ENCODE measurements around the gene CHD2.
"Not testable (repeated sequence)": the region's sequence is repeated elsewhere in the genome, so short reads cannot be mapped to it uniquely, and the experiment has no call there.

Gene CHD2

DNA sequence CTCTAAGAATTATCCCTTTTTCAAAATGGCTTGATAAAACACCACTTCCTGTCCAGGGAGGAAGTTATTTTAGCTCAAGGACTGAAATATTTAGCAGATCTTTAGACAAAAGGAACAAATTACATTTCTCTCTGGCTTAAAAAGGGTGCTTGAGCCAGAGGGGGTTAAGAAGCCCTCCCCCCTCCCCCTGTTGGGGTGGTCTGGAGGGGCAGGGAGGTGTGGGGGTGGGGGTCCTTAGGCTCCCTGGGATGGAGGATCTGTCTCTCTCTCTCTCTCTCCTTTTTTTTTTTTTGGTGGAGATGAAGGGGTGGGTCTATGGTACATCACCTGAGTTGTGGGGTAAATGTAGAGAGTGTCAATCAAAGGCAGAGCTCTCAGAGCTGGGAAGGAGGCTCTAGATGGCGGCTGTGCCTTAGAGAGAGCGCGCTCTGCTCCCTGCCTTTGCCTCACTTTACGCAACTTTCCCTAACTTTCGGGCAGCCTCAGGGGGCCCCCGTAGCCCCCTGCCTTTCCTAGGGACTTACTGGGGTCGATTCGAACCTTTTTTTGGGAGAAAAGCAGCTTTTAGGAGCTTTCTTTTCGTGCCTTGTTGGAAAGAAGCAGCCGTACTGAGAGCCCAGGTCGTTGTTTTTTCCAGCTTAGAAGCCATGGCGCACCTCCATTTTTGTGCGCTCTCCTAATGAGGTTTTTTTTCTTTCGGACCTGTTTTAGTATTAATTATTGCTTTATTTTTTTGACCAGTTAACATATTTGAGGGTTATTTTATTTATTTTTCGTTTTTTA lies at the start of gene CHD2:
TSS of gene CHD2 (plus strand) at position 377 of the 783 bp plus-strand sequence. CDS start 914 bp downstream, outside the sequence.
- peak; percentile 91 for DNase-seq

DNA sequence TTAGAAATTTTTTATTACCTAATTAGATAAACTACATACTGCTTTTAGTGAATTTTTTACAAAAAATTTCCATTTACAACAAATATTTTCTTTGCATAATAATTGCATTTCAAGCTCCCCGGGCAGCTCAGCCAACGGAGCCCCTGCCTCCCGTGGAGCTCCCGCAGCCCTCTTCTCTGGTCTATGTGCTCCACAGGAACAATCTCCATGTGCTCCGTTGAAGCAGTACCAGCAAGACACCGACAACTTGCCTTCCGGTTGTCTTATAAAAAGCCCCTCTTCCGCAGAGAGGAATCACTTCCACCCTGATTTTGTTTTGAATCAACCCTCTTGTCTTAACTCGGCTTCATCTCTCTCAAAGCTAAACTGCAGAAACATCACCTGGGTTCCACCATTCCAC lies 46.9 kb upstream of the CHD2 start:
- no peak for DNase-seq

DNA sequence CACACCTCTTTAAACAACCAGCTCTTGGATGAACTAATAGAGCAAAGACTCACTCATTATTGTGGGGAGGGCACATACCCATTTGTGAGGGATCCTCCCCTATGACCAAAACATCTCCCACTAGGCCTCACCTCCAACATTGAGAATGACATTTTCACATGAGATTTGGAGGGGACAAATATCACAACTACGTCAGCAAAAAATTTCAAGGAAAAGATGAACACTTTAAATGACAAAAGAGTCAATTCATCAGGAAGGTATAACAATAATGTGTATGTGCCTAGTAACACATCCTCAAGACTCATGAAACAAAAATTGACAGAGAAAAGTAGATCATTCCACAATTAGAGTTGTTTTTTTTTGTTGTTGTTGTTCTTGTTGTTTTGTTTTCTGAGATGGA lies 38.4 kb upstream of the CHD2 start:
- no peak for DNase-seq

DNA sequence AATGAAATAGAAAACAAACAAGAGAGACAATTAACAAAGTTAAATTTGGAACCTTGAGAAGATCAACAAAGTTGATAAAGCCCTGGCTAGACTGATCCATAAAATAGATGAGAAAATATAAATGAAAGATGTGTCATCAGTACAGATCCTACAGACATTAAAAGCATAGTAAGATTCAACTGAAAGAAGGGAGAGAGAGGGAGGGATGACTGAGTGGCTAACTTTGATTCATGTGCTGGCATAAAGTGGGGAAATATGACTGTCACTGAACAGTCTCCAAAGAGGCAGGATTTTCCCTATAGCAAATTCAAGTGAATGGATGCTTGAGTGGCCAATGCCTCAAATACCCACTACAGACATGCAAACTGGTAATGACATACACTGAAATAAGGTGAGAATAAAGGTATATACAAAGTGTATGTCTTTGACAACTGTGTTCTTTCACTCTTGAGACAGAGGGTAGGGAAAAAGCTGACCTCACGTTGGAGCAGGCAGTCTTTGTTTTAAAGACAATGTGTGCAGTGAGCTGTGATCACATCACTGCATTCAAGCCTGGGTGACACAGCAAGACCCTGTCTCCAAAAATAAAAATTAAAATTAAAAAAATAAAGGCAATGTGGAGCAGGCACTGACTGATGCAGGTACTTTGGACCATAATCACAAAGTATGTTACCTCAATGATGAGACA lies 35.9 kb upstream of the CHD2 start:
- no peak for DNase-seq

DNA sequence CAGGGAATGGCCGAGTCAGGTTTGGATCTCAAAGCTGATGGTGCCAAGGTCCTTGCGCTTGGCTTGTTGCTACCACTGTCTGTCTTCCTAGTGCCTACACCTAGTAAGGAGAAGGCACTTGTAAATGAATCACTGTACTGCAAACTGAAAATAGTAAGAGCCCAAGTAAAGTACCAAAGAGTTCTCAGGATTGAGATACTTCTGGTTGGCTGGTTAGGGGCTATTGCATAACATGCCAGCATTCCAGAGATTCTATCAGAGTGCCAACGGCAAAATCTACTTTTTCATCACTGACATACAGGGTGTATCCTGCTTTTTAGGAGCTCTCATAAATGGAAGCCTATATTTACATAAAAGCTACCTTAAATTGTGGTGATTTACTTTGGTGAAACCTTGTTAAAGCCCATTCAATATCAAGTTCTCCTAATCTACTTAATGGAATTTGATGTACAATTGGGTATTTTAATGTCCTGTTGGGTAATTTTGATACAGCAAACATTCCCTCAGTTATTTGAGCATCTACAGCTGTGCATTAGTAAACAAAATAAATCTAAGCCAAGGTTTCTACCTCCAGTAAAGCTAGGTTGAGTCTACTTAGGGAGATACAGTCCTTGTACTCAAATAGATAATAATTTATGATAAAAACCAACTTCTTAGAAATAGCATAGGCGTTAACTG lies 30.7 kb upstream of the CHD2 start:
- no peak for DNase-seq

DNA sequence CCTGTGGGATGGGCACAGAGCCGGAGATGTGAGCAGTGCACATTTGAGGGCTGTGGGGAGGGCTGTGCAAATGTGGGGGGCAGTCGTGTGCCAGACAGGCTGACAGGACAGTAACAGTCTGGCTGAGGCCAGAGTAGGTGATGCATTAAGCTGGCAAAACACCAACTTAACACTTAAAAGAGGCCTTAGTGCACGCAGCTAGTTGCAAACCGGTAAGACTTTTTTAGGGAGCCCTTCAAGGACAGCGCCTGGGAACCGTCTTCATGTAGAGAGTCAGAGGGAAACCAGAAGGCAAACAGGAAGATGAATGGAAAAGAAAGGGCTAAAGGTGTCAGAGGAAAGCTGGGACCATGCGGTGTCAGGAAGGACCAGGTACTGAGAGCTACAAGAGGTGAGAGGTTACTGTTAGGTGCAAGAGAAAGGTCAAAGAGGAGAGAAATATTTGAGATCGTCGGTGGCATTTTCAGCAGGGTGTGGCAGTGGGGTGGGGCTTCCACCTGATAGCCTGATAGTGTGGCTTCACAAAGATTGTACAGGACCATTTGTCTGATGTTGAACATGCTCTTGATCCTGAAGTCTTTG lies 30.0 kb upstream of the CHD2 start:
- DNase-seq, result no peak

DNA sequence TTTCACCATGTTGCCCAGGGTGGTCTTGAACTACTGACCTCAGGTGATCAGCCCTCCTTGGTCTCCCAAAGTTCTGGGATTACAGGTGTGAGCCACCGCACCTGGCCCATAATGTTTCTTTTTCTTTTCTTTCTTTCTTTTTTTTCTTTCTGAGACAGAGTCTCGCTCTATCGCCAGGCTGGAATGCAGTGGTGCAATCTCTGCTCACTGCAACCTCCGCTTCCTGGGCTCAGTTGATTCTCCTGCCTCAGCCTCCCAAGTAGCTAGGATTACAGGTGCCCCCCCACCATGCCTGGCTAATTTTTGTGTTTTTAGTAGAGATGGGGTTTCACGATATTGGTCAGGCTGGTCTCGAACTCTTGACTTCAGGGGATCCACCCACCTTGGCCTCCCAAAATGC lies 27.2 kb upstream of the CHD2 start:
- not testable (repeated sequence) for DNase-seq

DNA sequence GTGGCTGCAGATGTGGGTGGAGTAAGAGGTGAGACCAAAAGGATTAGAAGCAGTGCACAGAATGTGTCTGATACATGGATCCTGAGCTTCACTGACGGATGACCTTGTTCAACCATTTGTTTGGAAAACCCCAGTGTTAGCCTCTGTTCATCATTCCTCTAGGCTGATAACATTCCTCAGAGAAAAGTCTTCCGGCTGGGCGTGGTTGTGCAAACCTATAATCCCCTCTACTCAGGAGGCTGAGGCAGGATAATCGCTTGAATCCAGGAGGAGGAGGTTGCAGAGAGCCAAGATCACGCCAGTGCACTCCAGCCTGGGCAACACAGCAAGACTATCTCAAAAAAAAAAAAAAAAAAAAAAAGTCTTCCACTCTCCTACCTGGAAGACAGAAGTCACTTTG lies 23.1 kb upstream of the CHD2 start:
- no peak for DNase-seq

DNA sequence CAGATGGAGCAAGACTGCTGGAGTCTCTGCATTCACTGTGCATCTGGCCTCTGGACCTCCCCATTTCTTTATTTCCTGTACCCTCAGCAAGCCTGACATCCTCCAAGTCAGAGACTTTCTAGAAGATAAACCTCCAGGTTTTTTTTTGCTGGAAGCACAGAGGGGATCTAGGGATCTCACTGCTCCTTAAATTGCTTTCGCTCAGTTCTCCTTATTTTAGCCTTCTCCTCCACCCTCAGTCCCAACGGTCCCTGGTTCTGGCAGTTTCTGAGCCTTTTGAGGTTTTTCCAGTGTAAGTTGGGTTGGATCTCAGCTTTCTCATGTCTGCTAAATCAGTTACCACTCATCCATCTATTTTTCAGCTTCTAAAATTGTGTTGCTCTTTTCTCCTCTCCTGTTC lies 22.7 kb upstream of the CHD2 start:
- no peak for DNase-seq

DNA sequence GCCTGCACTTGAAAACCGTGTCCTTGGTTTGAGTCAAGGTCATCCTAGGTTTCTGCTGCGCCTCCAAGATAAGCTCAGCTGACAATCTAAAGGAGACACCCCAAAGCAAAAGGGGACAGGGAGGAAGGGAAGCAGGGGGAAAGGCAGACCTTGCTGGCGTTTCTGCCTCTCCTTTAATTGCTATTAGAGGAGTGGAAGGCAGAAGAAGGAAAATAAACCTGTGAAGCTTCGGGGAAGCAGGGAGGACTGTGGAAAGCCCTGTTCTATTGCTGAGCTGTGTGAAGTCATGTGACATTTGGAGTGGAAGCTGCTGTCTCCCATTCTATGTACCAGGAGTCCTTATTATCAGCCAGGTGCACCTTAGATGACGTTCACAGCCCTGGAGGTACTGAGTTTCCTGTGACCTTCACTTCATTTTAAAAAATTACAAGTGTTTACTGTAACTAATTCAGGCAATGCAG lies 21.5 kb upstream of the CHD2 start:
- DNase-seq, result no peak

DNA sequence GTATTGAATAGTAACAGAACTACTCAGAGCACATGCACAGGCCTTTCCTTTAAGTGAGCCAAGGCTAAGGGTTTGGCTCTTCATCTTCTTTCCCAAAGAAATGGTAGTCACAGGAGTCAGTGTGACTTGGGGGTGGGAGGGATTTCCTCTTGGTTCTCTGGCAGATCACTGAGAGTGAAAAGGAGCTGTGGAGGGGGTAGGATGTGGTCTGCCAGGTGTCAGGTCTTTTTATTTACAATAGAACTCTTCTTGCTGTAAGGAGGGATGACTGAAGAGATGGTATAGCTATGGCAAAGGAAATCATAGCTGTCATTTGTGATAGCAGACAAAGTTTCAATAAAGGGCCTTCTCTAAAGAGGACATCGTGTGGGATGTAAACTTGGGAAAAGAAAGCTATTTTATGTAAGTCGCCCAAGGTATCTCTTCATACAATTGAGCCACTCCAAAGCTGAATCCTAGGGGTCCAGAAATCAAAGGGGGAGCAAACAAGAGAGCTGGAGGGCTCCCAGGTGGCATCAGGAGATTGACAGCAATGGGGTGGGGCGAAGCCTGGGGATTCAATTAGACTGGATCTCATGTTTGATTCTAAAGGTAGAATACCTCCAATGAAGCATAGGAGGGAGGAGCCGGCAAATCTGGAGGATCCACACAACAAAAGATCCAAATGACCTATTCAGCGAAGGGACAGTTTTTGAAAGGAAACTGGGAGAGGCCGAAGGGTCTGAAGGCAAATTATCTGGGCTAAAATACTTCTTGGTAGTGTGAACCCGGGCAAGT lies 20.0 kb upstream of the CHD2 start:
- DNase-seq, result peak; percentile 13

DNA sequence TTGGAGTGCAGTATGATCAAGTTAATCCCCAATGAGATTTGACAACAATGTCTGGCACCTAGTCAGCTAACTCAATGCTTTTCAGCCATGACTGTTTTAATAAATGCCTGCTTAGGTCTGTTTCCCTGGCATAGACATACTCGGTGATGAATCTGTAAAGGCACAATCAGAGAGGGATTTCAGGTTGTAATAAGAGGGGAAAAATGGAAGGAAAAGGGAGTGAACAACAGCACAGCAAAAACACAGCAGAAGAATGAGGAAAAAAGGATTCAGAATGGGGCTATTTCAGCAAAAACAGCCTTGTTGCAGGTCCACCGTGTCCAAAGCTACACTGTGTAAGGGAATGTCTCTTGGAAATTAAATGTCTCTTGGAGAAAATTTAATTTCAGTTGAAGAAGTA lies 19.3 kb upstream of the CHD2 start:
- peak; percentile 12 for DNase-seq

DNA sequence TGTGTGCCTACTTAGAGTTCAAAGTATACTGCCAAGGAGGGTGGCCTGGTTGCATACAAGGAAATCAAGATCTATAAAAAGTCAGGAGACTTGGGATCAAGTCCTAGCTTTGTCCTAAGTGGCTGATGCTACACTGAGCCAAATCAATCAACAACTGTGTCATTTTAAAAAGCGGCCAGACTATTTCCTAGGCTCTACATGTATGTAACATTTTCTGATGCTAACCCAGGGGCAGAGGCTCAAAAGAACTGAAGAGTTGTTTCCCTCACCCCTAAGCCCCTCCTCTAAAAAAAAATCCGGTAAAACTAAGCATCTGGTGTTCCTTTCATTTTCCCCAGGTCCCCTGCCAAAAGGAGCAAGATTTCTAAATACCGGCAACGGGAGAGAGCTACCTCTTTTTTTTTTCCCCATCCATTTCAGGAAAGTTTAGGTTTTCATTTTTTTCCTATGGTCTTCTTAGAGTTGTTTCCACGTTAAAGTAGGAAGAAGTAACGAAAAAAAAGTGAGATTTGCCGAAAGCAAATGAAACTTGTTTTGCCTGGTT lies 18.8 kb upstream of the CHD2 start:
- DNase-seq, result no peak

DNA sequence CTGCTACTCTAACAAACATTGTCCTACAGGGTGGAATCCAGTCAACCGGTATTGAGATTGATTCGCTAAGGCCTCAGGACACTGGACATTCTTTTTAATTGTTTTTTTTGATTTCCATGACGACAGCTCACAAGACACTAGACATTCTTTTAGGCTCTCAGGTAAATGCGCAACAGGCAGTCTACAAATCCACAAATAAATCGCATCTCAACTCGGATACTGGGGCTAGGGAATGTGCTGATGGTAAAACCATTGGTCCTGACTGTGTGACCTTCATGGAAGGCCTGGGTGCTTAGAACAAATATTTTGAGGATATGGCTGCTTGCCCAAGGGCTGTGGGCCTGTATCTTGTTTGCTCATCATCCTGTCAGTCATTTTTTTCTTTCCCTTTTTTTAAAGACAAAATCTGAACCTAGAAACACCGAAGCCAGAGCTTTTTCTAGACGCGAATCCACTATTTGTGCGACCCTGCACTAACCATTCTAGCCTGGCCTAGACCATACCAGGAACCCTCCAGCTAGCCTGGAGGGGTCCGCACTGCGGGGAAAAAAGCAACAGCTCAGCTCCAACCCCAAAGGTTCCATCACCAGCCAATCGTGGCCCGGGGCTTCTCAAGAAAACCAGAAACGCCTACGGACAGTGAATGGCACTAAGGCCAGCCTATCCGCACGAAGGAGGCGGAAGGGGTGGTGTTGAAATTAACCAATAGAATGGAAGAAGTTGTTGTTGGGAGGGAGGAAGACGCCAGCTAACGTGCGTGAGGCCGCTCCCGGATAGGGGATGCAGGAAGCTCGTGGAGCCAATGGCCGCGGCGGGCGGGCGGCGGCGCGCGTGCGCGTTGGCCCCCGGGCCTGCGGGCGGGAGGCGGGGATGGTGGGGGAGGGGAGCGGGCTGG lies 18.1 kb upstream of the CHD2 start:
- DNase-seq, result peak; percentile 99

DNA sequence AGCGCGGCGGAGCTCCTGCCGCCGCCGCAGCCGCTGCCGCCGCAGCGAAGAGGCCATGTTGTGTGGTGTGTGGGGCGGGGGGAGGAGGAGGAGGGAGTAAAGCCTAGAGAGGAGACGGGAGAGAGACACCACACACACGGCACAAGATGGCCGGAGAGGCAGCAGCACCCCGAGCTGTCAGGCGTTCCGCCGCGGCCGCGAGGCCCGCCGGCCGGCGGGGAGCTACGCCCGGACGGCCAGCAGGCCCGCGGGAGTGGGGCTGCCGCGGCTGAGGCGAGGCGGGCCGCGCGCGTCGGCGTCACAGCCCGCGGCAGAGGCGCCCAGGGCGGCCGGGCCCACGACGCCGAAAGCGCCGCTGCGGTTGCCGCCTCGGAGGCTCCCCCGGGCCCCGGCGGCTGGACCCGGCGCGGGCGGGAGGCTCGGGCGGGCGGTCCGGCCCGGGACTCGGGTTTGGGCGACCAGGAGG lies 17.4 kb upstream of the CHD2 start:
- no peak for DNase-seq

DNA sequence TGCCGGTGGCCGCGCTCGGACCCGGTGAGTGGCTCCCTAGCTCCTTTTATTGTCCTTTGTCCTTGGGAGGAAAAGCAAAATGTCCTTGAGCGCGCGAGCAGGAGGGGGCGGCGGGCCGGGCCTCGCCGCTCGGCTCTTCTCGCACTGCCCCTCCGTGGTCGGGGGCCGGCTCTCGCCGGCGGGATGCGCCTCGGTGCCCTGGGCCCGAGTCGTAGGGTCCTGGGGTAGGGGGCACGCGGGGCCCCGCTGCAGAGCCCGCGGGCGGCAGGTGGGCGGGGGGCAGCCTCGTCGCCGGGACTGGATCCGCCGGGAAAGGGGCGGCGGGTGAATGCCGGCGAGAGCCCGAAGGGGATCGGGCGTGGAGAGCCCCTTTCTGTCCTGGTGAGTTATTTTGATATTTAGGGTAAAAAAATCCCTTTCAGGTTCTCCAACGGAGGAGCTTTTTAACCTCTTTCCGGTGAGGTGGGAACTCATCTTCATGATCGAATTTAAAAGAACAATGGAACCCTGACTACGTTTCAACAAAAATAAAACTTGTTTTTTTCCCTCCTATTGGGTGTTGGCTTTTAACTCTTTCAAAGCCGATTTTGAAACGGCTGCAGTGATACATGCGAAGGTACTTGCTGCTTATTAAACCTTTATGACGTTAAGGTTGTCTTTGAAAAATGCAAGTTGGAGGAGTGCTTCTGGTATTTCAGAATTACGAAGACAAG lies 16.8 kb upstream of the CHD2 start:
- peak; percentile 68 for DNase-seq

DNA sequence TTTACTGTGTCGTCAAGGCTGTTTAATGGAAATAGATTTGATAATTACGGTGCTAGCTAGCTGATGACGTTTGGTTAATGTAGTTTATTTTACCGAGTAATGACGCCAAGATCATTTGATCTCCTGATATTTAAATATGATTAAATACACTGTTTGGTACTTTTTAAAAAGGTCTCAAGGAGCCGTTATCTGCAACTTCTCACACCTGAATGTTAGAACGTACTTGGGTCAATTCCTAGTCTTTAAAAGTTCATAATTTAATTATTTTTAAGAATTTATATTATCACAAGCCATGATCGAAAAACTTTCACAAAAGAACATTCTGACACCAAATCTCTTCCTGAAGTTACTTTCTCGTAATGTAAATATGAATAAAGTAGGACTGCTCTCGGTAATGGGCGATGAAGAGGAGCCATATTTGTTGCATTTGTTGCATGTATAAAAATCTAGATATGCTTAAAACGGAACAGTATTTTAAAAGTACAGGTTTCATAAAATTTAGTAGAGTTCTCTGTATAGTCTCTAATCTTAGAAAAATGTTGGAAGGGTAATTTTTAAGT lies 16.2 kb upstream of the CHD2 start:
- DNase-seq, result no peak

DNA sequence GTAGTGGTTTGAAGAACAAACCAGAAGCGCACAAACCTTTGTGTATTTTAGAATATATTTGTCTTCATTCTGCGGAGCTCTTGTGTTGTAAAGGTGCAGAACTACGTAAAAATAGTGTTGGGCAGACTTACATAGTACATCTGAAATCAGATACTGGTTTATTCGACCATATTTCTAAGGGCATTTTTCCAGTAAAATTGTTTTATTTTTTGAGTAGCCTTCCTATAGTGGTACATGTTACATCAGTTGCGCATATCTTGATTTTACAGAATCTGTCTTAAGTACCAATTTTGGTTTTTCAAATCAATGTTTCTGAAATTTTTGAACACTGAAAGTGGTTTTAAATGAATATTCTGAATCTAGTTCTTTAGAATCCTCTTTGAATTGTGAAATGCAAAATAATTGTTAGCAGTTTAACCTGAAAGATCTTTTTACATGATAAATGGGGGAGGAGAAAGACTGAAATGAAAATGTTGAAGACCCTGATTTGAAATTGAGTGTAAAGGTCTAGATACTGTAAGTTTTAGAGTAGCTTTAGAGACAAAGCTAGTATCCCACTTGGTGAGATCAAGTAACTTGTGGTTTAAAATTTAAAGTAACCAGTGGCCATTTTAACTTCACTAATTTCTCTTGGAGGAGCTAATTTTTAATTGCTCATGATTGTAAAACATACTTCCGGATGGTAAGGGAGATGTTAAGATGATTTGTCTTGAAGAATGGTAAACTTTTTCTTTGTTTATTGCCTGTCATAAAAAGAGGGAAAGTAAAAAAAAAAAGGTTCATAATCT lies 15.5 kb upstream of the CHD2 start:
- DNase-seq, result peak; percentile 32

Measured in retina (tissue), 1 donor.